ENCODE data around the gene PTGR2.

DNA sequence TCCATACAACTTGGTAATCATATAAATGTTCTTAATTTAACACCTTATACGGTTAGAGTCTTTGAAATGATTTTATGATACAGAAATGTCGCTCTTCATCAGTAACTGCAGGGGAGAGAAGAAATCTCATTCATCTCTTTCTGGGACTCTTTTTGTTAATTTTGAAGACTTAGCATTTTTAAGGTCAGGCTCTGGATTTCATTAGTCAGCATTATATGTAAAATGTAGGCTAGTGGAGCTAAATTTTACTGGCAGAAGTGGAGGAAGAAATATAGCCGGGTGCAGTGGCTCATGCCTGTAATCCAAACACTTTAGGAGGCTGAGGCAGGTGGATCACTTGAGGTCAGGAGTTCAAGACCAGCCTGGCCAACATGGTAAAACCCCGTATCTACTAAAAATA, 4.7 kb upstream of the PTGR2 start:
- TF ChIP-seq, protein P1, sequence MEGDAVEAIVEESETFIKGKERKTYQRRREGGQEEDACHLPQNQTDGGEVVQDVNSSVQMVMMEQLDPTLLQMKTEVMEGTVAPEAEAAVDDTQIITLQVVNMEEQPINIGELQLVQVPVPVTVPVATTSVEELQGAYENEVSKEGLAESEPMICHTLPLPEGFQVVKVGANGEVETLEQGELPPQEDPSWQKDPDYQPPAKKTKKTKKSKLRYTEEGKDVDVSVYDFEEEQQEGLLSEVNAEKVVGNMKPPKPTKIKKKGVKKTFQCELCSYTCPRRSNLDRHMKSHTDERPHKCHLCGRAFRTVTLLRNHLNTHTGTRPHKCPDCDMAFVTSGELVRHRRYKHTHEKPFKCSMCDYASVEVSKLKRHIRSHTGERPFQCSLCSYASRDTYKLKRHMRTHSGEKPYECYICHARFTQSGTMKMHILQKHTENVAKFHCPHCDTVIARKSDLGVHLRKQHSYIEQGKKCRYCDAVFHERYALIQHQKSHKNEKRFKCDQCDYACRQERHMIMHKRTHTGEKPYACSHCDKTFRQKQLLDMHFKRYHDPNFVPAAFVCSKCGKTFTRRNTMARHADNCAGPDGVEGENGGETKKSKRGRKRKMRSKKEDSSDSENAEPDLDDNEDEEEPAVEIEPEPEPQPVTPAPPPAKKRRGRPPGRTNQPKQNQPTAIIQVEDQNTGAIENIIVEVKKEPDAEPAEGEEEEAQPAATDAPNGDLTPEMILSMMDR (IDR thresholded peaks at IDR 0.05): no peak
- TF ChIP-seq POLR2AphosphoS5 (IDR thresholded peaks at IDR 0.05; ENCODE audit: low read depth, low read length) (no peak), TCF7L2 (IDR thresholded peaks at IDR 0.05; ENCODE audit: low read depth, low read length) (no peak)
